T-helper 1 cell (primary cell): ENCODE results near the gene ZPBP2.

ENCODE experiments used
- DNase-seq, 5 donors: peaks; one replicate each; pipeline ENCODE4 v3.0.0-alpha.2; 2012 to 2020

Gene ZPBP2

GRCh38 chr17:39915559-39915958 is 47.6 kb downstream of the ZPBP2 start:
- no peak for DNase-seq

- no peak for DNase-seq
Observed at GRCh38 chr17:39916918-39917317, 48.9 kb downstream of the ZPBP2 start.

DNA sequence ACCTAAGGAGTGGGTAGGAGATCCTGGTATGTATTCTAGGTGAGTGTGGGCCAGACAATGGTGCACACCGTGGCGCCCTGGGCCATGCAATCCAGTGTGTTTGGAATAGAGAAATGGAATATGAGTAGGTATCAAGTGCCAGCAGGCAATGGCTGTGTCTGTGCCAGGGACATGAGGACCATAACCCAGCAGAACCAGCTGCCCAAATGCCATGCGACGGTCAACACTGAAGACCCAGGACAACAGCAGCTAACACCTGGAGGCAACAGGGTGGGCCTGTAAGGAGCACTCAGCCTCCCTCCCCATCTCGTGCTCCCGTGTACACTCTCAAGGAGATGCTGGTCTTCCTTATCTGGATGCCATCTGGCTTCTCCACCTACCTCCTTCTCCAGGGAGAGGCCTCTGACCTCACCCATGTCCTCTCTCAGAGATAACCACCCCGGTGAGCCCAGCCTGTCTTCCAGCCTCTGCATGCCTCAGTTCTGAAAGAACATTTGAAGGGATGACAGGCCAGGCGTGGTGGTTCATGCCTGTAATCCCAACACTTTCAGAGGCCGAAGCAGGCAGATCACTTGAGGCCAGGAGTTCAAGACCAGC is 51.2 kb downstream of the ZPBP2 start:
- no peak for DNase-seq

- peak in 4 of 5 donors; percentile 19 to 72 (median 26) for DNase-seq
Observed at GRCh38 chr17:39920218-39921210, 52.5 kb downstream of the ZPBP2 start.

DNA sequence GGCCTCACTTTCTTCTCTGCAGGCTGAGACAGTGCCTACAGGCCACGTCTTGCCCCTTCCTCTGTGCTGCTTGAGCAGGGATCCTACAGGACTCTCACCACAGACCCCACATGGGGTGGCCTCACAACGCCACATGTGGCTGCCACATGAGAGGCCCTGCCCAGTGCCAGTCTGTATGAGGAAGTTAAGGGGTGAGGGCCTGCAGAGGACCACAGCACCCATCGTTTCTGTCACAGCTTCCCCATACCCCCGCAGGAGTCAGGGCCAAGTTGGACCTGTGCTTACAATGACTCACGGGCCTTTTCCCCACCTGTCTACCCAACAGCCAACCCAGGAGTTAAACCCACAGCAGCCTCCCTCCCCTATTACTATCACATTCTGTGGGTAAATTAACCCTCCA is 53.3 kb downstream of the ZPBP2 start:
- DNase-seq, result peak in 1 of 5 donors; percentile 40

GRCh38 chr17:39922006-39922405 is 54.0 kb downstream of the ZPBP2 start:
- no peak for DNase-seq

GRCh38 chr17:39923230-39923629 is 55.2 kb downstream of the ZPBP2 start:
- DNase-seq, result no peak

DNA sequence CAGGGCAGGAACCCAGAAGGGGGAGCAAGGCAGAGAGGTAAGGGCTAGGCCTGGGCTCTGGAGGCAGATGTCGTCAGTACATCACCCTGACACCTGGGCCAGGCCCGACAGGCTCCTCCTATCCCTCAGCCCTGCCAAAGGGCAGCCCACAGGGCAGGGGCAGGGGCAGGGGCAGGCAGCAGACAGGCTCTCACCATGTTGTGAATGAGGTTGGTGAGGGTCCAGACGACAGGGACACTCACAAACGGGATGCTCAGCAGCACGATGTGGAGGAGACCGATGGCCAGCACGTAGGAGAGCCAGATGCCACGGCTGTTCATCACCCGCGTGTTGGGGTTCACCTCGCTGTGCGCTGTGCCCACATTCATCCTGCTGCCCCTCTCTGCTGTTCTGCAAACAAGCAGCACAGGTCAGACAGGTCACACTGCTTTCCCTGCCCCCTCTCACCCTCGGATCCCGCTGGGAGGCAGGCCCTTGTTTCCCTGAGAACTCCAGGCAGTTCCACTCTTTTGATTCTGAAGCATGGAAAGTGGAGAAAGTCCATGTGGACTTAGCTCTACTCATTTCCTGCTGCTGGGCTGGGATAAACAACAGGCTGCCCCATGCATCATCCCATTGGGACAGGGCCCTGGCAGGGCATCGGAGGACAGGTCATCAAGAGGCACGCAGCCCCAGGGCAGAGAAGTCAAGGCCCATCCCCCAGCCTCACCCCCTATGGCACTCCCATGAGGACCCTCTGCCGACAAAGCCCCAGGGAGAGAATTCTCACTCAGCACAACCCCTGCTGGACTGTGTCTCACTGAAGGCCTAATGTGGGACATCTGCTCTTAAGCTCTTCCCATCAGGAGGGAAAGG is 56.1 kb downstream of the ZPBP2 start:
- no peak for DNase-seq

DNA sequence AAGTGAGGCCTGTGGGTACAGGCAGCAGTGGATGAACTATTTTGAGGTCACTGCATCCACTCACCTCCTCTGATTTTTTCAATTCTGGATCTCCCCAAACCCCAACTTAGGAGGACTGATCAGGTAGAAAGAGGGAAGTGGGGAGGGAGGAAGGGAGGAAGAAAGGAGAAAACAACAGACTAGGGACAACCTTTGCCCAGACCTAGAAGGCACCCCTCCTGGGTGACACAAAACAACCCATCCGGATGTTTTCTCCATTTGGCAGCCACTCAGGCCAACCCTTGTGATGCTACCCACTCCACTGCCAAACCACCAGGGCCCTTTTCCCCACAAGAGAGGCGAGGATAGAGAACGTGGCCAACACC is 56.7 kb downstream of the ZPBP2 start:
- DNase-seq, result no peak

DNA sequence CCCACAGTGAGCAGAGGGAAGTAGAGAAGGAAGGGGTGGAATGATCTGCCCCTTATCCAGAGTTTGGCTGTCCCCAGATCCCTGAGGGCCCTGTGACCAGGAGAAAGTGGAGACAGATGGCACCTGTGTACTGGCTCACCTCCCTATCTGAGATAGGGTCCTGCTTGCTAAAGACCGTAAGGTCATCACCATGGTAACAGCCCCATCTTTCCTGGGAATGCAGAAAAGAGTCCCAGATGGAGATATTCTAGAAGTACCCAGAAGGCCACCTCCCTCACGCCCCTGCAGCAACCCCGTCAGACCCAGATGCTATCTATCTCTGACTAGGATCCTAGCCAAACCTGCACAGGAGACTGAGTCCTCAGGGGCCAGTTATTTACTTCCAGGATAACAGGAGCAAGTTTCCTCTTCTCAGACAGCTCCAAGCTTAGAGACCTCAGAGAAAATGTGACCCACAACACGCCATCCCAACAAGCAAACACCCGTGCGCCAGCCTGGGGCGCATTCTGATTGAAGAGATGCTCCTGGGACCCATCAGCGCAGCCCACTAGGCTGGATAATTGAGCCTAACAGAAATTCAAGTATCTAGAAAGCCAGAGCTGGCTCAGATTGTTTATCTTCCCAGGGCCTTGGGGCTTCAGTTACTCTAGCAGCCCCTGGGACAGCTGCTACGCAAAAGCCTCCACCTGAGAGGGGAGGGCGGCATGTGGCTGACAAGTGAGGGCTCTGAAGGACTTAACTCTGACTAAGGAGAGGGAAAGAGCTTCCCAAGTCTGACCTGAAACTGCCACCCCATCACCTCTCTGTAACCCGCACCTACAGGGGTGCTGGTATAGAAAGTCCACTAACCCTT is 57.5 kb downstream of the ZPBP2 start:
- no peak for DNase-seq

GRCh38 chr17:39926135-39926587 is 58.2 kb downstream of the ZPBP2 start:
- DNase-seq, result no peak

- peak; percentile 33 to 82 (median 50) for DNase-seq
Observed at GRCh38 chr17:39926588-39927100, 58.6 kb downstream of the ZPBP2 start.
